HepG2 (cell line): ENCODE results near the gene UBL4B. TPM values are rescaled to one million over a fixed set of nuclear protein-coding genes. Genes with fewer than 3 reads are reported as not detected.

Experiments
- ATAC-seq: fragments of 200-7000 bp; cut with Tn5 transposase; 3 replicates; pipeline ENCODE4 v1.9.1; 2020; ENCODE audit warnings: mild to moderate bottlenecking, moderate library complexity
- BruUV-seq: library from RNA; stranded (reverse); fragments of 400-500 nt; replicated peaks from 2 replicates; lab custom pipeline; 2021; lab: Mats Ljungman, UMichigan
- CTCF ChIA-PET: fragments of 300-600 bp; formaldehyde crosslinking; extraction: SDS; loops from one replicate; lab custom pipeline; 2021; ENCODE audit warnings: low total read pairs, inconsistent platforms, low intra/inter-chr PET ratio; lab: Yijun Ruan, JAX
- POLR2A ChIA-PET: fragments of 350-600 bp; sonication (Branson Sonifier 250); formaldehyde crosslinking; loops from one replicate; lab custom pipeline; 2020; ENCODE audit warnings: antibody characterized with exemption, inconsistent platforms; lab: Yijun Ruan, JAX
- DNase-seq: peaks from one replicate; pipeline ENCODE4 v3.0.0-alpha.2; 2015; ENCODE audit warnings: low spot score
- FAIRE-seq: peaks from 3 replicates; lab custom pipeline; 2011; peaks lifted over from hg19 to GRCh38; lab: Jason Lieb, UNC
- H2AFZ ChIP-seq: one replicate; pipeline ENCODE4 v1.6.1; 2011; ENCODE audit warnings: low read length, inconsistent platforms
- H3K27ac ChIP-seq: fragments of 300-600 bp; 3 replicates; pipeline ENCODE4 v1.8.0; 2011; ENCODE audit warnings: mixed run types, mild to moderate bottlenecking, mixed read lengths, low read length, inconsistent platforms; ENCODE audit not compliant: insufficient read depth; ENCODE audit errors: extremely low read length
- H3K27me3 ChIP-seq, 2 experiments: fragments of 200-600 bp in 1 of 2; 2 replicates in 1 of 2; 3 replicates in 1 of 2; pipeline versions ENCODE4 v1.6.0 to v1.8.0; 2011; ENCODE audit warnings: low read length in 2 of 2, mild to moderate bottlenecking in 2 of 2, moderate library complexity in 2 of 2, inconsistent platforms in 1 of 2; ENCODE audit not compliant: insufficient read depth in 2 of 2, control insufficient read depth in 1 of 2
- H3K36me3 ChIP-seq, 2 experiments: fragments of 200-600 bp in 1 of 2; replicated peaks in 1 of 2; 2 replicates in 1 of 2; 3 replicates in 1 of 2; pipeline versions ENCODE4 v1.5.1 to v1.8.0; 2011; ENCODE audit warnings: low read length in 2 of 2, inconsistent platforms in 1 of 2; ENCODE audit not compliant: insufficient read depth in 2 of 2, control insufficient read depth in 1 of 2
- H3K4me1 ChIP-seq: 2 replicates; pipeline ENCODE4 v1.5.1; 2012; ENCODE audit warnings: low read length, inconsistent platforms; ENCODE audit not compliant: insufficient read depth
- H3K4me2 ChIP-seq: 2 replicates; pipeline ENCODE4 v1.6.0; 2011; ENCODE audit warnings: low read depth, low read length, inconsistent platforms
- H3K4me3 ChIP-seq, 3 experiments: fragments of 200-600 bp in 1 of 3; sonication (generic), shearing (Covaris generic) in 1 of 3; replicated peaks in 1 of 3; 2 replicates each; pipeline ENCODE4 v1.5.1; 2011 to 2016; ENCODE audit warnings: low read length in 3 of 3, inconsistent platforms in 2 of 3, low read depth in 2 of 3, mild to moderate bottlenecking in 2 of 3, control low read depth in 1 of 3, mixed read lengths in 1 of 3; ENCODE audit not compliant: insufficient read depth in 1 of 3
- H3K79me2 ChIP-seq: one replicate; pipeline ENCODE4 v1.6.1; 2011; ENCODE audit warnings: low read length, inconsistent platforms; ENCODE audit not compliant: insufficient read depth
- H3K9ac ChIP-seq: 2 replicates; pipeline ENCODE4 v1.6.0; 2011; ENCODE audit warnings: mild to moderate bottlenecking, low read depth, low read length, inconsistent platforms; ENCODE audit not compliant: insufficient read depth
- H3K9me3 ChIP-seq: 2 replicates; pipeline ENCODE4 v1.5.1; 2012; ENCODE audit warnings: mild to moderate bottlenecking, low read length
- H4K20me1 ChIP-seq: 2 replicates; pipeline ENCODE4 v1.6.0; 2011; ENCODE audit warnings: inconsistent platforms, mild to moderate bottlenecking, low read length, moderate library complexity; ENCODE audit not compliant: insufficient read depth
- EHMT2 ChIP-seq: fragments of 200-600 bp; sonication (generic); IDR thresholded peaks from 2 replicates; pipeline ENCODE4 v1.7.0; 2017; ENCODE audit warnings: antibody characterized with exemption, low read depth, low read length, borderline replicate concordance
- HNRNPLL ChIP-seq: fragments of 200-400 bp; formaldehyde crosslinking; IDR thresholded peaks from 2 replicates; pipeline ENCODE4 v1.6.1; 2017; ENCODE audit warnings: mild to moderate bottlenecking, low read depth, low read length; ENCODE audit not compliant: poor library complexity, severe bottlenecking
- KLF13 ChIP-seq: sonication (generic); formaldehyde crosslinking; IDR thresholded peaks from 2 replicates; pipeline ENCODE4 v1.4.0; 2020; ENCODE audit warnings: mild to moderate bottlenecking, missing genetic modification reagents
- MAFF ChIP-seq: IDR thresholded peaks from 2 replicates; pipeline ENCODE4 v1.6.1; 2011; ENCODE audit warnings: low read depth, low read length, improper control_type of control experiment
- MAFK ChIP-seq, 2 experiments: IDR thresholded peaks in 1 of 2; conservative IDR thresholded peaks in 1 of 2; 2 replicates each; pipeline ENCODE4 v1.6.1; 2011; ENCODE audit warnings: improper control_type of control experiment in 2 of 2, low read length in 2 of 2
- PLRG1 ChIP-seq: fragments of 450-650 bp; conservative IDR thresholded peaks from 2 replicates; pipeline ENCODE4 v1.6.1; 2016
- PTBP1 ChIP-seq: fragments of 200-400 bp; formaldehyde crosslinking; IDR thresholded peaks from 2 replicates; pipeline ENCODE4 v1.6.1; 2018; ENCODE audit warnings: low read length, low read depth; ENCODE audit not compliant: poor library complexity, severe bottlenecking
- ZFP41 ChIP-seq: sonication (generic); formaldehyde crosslinking; IDR thresholded peaks from 2 replicates; pipeline ENCODE4 v1.4.0; 2020; ENCODE audit warnings: mild to moderate bottlenecking, missing genetic modification reagents, borderline replicate concordance
- ZNF354B ChIP-seq: sonication (generic); formaldehyde crosslinking; IDR thresholded peaks from 2 replicates; pipeline ENCODE4 v1.8.0; 2022; ENCODE audit warnings: mild to moderate bottlenecking, missing genetic modification reagents
- ZNF451 ChIP-seq: sonication (generic); formaldehyde crosslinking; IDR thresholded peaks from 2 replicates; pipeline ENCODE4 v1.5.0; 2020; ENCODE audit warnings: mild to moderate bottlenecking, missing genetic modification reagents
- ZNF468 ChIP-seq: sonication (generic); formaldehyde crosslinking; IDR thresholded peaks from 2 replicates; pipeline ENCODE4 v1.8.0; 2022; ENCODE audit warnings: mild to moderate bottlenecking, moderate library complexity, missing genetic modification reagents
- ZNF557 ChIP-seq: sonication (generic); formaldehyde crosslinking; IDR thresholded peaks from 2 replicates; pipeline ENCODE4 v1.4.0; 2020; ENCODE audit warnings: missing genetic modification reagents
- WGBS: methylation state at CpG from one replicate; pipeline ENCODE4 v1.1.6; 2017; ENCODE audit warnings: low lambda C conversion rate; 5-methylcytosine and 5-hydroxymethylcytosine counted together
- in situ Hi-C: cut with HindIII; loops from 2 replicates; pipeline ENCODE4 v1.10.0; 2017; ENCODE audit warnings: low pct_unique_long_range_greater_than_20kb; ENCODE audit not compliant: extremely low pct_ligation_motif_present
- intact Hi-C: fragments of 100-400 bp; cut with micrococcal nuclease; formaldehyde crosslinking; loops from one replicate; pipeline ENCODE4 v1.10.0; 2022; ENCODE audit not compliant: unreplicated experiment
- polyA plus RNA-seq, 8 experiments: library from polyadenylated mRNA; depleted of rRNA in 3 of 8; stranded (reverse) in 7 of 8; unstranded in 1 of 8; fragments of >200 nt; fragmentation: Illumina TruSeq in 4 of 8; extraction: Trizol in 4 of 8; gene quantifications; 2 replicates each; pipeline versions ENCODE4 v1.2.1 to v1.2.3, GENCODE V29; 2011 to 2016; ENCODE audit warnings: low read depth in 4 of 8, missing spikeins in 1 of 8, mixed read lengths in 1 of 8; ENCODE audit not compliant: insufficient read depth in 1 of 8
- total RNA-seq, 5 experiments: library from RNA; depleted of rRNA; stranded (reverse); fragments of >200 nt; fragmentation: Illumina TruSeq; extraction: Trizol; gene quantifications; 2 replicates each; pipeline ENCODE4 v1.2.3, GENCODE V29; 2016; ENCODE audit warnings: low read depth in 1 of 5
- TF ChIP-seq, protein P1 (sequence below): sonication (generic); formaldehyde crosslinking; IDR thresholded peaks from 2 replicates; pipeline ENCODE4 v1.5.0; 2020; ENCODE audit warnings: mild to moderate bottlenecking, missing genetic modification reagents
- TF ChIP-seq, protein P2 (sequence below): sonication (generic); formaldehyde crosslinking; IDR thresholded peaks from 2 replicates; pipeline ENCODE4 v1.5.0; 2020; ENCODE audit warnings: missing genetic modification reagents, mild to moderate bottlenecking, borderline replicate concordance

Gene UBL4B
- total and polyA plus RNA-seq, 2 of the 13 experiments (the other 11 are each of a cell fraction or from before 2014, with no cell fraction given): not detected

DNA sequence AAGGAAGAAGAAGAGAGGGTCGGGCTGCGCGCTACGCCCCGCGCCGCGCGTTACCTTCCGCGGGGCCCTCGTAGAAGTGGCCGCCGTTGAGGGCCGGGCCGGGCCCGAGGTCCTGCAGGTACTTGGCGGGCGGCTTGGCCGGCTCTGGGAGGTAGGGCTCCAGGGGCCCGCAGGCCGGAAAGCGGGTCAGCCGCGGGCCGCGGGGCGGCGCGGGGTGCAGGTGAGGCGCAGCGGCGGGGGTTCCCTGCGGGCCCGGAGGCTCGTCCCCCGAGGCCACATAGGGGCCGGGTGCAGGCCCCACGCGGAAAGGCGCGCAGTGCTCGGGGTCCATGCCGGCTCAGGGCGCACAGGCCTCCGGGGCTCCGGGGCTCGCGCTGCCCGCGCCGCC, 42.0 kb upstream of the UBL4B start (continued):
- TF ChIP-seq, protein P1, sequence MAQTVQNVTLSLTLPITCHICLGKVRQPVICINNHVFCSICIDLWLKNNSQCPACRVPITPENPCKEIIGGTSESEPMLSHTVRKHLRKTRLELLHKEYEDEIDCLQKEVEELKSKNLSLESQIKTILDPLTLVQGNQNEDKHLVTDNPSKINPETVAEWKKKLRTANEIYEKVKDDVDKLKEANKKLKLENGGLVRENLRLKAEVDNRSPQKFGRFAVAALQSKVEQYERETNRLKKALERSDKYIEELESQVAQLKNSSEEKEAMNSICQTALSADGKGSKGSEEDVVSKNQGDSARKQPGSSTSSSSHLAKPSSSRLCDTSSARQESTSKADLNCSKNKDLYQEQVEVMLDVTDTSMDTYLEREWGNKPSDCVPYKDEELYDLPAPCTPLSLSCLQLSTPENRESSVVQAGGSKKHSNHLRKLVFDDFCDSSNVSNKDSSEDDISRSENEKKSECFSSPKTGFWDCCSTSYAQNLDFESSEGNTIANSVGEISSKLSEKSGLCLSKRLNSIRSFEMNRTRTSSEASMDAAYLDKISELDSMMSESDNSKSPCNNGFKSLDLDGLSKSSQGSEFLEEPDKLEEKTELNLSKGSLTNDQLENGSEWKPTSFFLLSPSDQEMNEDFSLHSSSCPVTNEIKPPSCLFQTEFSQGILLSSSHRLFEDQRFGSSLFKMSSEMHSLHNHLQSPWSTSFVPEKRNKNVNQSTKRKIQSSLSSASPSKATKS (CRISPR knock-in tag): no peak
- TF ChIP-seq ZNF451 (CRISPR knock-in tag) (no peak), PLRG1 (no peak), HNRNPLL (no peak), ZNF354B (CRISPR knock-in tag) (no peak), EHMT2 (no peak), ZNF468 (CRISPR knock-in tag) (no peak)
- TF ChIP-seq, protein P2, sequence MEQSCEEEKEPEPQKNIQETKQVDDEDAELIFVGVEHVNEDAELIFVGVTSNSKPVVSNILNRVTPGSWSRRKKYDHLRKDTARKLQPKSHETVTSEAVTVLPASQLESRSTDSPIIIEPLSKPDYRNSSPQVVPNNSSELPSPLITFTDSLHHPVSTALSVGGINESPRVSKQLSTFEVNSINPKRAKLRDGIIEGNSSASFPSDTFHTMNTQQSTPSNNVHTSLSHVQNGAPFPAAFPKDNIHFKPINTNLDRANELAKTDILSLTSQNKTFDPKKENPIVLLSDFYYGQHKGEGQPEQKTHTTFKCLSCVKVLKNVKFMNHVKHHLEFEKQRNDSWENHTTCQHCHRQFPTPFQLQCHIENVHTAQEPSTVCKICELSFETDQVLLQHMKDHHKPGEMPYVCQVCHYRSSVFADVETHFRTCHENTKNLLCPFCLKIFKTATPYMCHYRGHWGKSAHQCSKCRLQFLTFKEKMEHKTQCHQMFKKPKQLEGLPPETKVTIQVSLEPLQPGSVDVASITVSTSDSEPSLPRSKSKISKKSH: no peak
- TF ChIP-seq, all 625 proteins: peak for 0

DNA sequence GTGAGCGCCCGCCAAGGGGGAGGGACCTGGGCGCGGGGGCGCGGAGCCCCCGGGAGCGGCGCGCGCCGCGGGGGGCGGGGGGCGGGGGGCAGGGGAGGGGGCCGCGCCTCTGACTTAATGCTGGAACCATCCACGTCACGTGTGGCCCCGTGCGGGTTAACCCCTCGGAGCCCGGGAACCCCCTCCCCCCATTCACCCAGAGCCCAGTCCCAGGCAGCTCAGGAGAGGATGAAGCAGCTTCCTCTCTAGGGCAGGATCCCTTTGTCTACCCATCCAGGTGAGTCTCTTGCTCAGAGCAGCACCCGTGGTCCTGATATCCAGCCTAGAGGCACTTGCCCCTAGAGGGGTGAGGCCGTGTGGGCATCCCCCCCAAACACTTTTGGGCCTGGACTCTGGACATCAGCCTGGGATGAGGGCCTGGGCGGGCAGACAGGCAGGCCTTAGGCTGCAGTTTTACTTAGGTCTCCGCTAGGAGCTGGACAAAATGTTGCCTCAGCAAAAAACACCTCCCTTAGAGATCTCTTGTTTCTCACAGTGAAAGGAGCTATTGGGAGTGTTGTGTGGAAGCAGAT, 41.5 kb upstream of the UBL4B start, which contains the start of gene ALX3:
TSS of gene ALX3 (minus strand) at position 2 of the 572 bp plus-strand sequence. CDS start 60 bp downstream, outside the sequence.
- Histone ChIP-seq H2AFZ (no peak within 1 kb of the TSS), H3K4me1 (no peaks in the 10 kb centered on the region), H3K79me2 (no peaks in the 10 kb centered on the region), H3K9me3 (no peaks in the 10 kb centered on the region), H3K36me3 (no peaks in the 10 kb centered on the region), H3K27ac (no peak within 1 kb of the TSS), H3K27me3 (peaks cover 5 to 28% of the 10 kb centered on the region in 2 experiments; a peak in 4 of 5 replicates), H3K9ac (no peak within 1 kb of the TSS), H3K4me2 (no peak within 1 kb of the TSS), H3K4me3 (no peak within 1 kb of the TSS), H4K20me1 (no peaks in the 10 kb centered on the region)
- ChIA-PET POLR2A (no interaction called here), CTCF (no interaction called here)
- in situ Hi-C loops: no loop called here
- DNase-seq: no peak
- no peak for FAIRE-seq
- WGBS: 43% methylated on average over 1 of the region's 27 CpGs
- no TSS peak for BruUV-seq
- no peak for ATAC-seq
- intact Hi-C loops: no loop called here
- TF ChIP-seq ZNF557 (CRISPR knock-in tag) (no peak), PTBP1 (no peak), KLF13 (CRISPR knock-in tag) (no peak), MAFF (peak; percentile 71), MAFK (conservative IDR thresholded peaks at IDR 0.05 in 1 of 2, IDR thresholded peaks at IDR 0.05 in 1 of 2; ENCODE audit: low read length in 2 of 2) (peak; percentile 81 to 88), ZFP41 (CRISPR knock-in tag) (no peak)
